ENCODE data around the gene IGSF9.

- no peak for TF ChIP-seq CTCF (IDR thresholded peaks at IDR 0.05; ENCODE audit: low read length)
- TF ChIP-seq EZH2 (IDR thresholded peaks at IDR 0.05; ENCODE audit: borderline replicate concordance, low read length): no peak
These were observed 6.1 kb upstream of the IGSF9 start for GRCh38 chr1:159951551-159951950.
